Stimulated activated CD8-positive, alpha-beta memory T cell treated with anti-CD3 and anti-CD28 coated beads, Interleukin-4, amount 100 ng/mL, for 1 hour (primary cell): Measurements from ENCODE around the gene FAM149A.

Experiments used
- DNase-seq, 2 donors: peaks; one replicate each; pipeline ENCODE4 v3.0.0-alpha.2; 2020; ENCODE audit warnings: low read depth in 2 of 2, low spot score in 1 of 2

Gene FAM149A

DNA sequence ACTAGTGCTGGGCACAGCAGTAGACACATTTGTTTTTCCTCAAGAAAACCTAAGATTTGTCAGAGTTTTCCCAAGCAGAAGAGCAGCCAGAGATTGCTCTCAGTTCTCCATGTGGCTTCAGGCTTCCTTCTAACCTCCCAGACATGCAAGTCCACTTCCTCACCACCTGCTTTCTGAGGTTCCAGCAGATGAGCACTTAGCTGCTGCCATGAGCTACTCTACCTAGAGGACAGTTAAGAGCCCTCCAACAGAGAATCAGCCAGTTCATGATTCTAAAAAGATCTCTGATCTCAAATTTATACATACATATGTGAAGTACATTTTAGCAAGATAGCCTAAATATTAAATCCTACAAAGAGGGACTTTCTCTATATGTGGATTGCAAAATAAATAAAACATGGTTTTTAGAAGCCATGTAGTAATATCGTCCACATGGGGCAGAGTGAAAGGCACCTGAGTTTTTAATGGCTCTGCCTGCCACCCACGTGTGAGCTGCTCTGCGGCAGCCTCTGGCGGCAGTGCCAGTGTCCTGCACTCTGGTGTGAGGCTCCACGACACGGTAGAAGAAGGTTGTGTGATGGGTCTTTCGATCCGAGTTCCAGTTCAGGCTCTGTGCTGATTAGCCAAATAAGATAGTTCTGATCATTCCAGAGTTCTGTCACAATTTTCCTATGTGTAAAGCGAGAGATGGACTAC is 97.2 kb downstream of the FAM149A start:
- peak in 1 of 2 donors; percentile 33 for DNase-seq

- no peak for DNase-seq
These were observed 98.1 kb downstream of the FAM149A start for GRCh38 chr4:186202490-186203140.

- DNase-seq, result no peak
These were observed 98.9 kb downstream of the FAM149A start for GRCh38 chr4:186203406-186203805.

DNA sequence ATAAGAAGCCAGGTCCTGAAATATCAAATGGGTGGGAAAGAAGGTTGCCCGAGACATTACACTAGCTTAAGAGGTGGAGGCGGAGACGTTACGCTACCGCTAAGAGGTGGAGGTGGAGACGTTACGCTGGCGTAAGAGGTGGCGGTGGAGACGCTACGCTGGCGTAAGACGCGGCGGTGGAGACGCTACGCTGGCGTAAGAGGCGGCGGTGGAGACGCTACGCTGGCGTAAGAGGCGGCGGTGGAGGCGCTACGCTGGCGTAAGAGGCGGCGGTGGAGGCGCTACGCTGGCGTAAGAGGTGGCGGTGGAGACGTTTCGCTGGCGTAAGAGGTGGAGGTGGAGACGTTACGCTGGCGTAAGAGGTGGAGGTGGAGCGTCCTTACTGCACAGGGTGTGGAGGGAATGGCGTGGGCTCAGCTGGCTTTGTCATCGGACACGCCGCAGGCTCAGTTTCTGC is 99.6 kb downstream of the FAM149A start:
- DNase-seq, result peak in 1 of 2 donors; percentile 42

DNA sequence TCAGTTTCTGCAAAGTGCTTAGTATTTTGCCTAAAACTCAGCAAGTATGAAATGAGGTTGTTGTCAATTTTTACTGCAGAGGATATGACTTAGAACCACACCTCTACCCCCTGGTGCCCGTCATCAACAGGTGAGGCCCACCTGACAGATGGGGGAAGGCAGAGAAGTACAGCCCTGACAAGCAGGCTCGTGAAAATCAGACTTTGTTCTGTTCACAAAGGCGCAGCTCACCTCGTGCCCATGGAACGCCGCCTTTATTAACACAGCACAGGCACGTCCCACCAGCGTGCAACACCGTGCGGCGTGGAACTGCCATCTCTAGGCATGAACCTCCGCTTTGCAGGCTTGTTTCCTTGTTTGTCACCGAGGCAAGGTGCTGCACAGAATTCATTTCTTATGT is 100.2 kb downstream of the FAM149A start:
- no peak for DNase-seq

- no peak for DNase-seq
These were observed 100.7 kb downstream of the FAM149A start for GRCh38 chr4:186205156-186205555.

DNA sequence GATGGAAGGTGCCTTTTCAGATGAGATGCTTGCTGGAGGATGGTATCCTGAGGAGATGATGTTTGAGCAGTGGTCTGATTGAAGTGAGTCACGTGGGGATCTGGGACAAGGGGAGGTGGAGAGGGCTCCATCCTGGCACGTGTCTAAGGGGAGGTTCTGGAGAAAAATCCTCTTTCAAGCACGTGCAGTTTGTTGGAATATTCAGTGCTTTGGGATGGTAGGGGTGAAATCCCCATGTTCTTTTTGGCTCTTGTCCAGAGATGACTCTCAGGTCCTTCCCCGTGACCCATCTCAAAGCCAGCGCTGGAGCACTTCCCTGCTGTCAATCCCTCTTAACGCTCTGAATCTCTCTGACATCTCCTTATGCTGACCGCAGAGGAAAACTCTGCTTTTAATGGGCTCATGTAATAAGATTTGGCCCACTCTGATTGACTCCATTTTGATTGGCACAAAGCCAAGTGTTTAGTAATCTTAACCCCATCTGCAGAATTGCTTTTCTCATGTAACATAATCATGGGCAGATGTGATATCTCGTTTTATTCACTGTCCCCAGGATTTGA is 112.0 kb downstream of the FAM149A start:
- no peak for DNase-seq

DNA sequence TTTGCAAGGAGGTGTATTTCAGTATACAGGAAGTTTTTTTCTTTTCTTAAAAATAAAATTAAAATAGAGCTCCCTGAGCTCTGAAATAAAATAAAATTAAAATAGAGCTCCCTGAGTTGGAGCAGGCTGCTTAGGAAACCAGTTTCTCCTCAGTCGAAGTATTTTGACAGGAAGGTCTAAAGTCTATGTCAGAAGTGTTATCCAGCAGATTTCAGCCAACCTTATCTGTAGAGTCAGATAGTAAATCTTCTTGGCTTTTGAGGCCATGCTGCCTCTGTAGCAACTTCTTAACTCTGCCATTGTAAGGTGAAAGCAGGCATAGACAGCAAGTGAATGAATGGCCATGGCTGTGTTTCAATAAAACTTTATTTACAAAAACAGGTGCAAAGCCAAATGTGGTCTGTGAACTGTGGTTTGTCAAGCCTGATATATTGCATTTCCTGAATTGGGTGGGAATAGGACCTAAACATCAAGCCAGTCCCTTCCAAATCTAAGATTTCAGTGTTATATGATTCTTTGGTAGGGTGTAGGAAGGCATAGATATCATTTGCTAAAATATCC is 113.3 kb downstream of the FAM149A start:
- no peak for DNase-seq

DNA sequence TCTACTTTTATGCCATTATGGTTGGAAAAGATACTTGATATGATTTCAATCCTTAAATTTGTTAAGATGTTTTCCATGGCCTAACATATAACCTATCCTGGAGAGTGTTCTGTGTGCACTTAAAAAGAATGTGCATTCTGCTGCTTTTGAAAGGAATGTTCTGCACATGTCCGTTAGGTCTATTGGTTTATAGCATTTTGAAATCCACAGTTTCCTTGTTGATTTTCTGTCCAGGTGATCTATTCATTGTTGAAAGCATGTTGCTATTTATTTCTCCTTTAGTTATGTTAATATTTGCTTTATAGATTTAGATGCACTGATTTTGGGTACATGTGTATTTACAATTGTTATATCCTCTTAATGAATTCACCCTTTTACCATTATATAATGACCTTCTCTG is 117.1 kb downstream of the FAM149A start:
- no peak for DNase-seq
